Progenitor cell of endocrine pancreas (in vitro differentiated cells): Measurements from ENCODE around the gene CCDC88B. TPM values are rescaled to one million over a fixed set of nuclear protein-coding genes. Genes with fewer than 3 reads are reported as not detected.

ENCODE experiments used
- DNase-seq: peaks from one replicate; pipeline ENCODE4 v3.0.0; 2021; ENCODE audit warnings: low spot score; ENCODE audit not compliant: unreplicated experiment
- H3K27ac Mint-ChIP-seq: 2 replicates; pipeline ENCODE4 v1.8.0; 2021; ENCODE audit warnings: mild to moderate bottlenecking, moderate library complexity, mixed read lengths
- H3K27me3 Mint-ChIP-seq: 2 replicates; pipeline ENCODE4 v1.8.0; 2021; ENCODE audit warnings: mixed read lengths
- H3K36me3 Mint-ChIP-seq: 2 replicates; pipeline ENCODE4 v1.8.0; 2022; ENCODE audit warnings: mixed read lengths; ENCODE audit not compliant: insufficient read depth
- H3K4me1 Mint-ChIP-seq: 2 replicates; pipeline ENCODE4 v1.8.0; 2021; ENCODE audit warnings: low read depth, mixed read lengths
- H3K4me3 Mint-ChIP-seq: 2 replicates; pipeline ENCODE4 v1.8.0; 2021; ENCODE audit warnings: low read depth, mild to moderate bottlenecking, moderate library complexity, mixed read lengths
- H3K9me3 Mint-ChIP-seq: 2 replicates; pipeline ENCODE4 v1.8.0; 2021; ENCODE audit warnings: low read depth, mixed read lengths
- total RNA-seq: library from RNA; stranded (reverse); gene quantifications from 2 replicates; pipeline ENCODE4 v1.2.1, GENCODE V29; 2021
- TF ChIP-seq, protein P1 (sequence below): fragments of 200-600 bp; sonication (generic); IDR thresholded peaks from one replicate; pipeline ENCODE4 v1.5.0; 2021; ENCODE audit warnings: antibody characterized with exemption, mild to moderate bottlenecking; ENCODE audit not compliant: unreplicated experiment

Gene CCDC88B
- total RNA-seq, 1 donor from 2014 or later: 4.3 TPM

DNA sequence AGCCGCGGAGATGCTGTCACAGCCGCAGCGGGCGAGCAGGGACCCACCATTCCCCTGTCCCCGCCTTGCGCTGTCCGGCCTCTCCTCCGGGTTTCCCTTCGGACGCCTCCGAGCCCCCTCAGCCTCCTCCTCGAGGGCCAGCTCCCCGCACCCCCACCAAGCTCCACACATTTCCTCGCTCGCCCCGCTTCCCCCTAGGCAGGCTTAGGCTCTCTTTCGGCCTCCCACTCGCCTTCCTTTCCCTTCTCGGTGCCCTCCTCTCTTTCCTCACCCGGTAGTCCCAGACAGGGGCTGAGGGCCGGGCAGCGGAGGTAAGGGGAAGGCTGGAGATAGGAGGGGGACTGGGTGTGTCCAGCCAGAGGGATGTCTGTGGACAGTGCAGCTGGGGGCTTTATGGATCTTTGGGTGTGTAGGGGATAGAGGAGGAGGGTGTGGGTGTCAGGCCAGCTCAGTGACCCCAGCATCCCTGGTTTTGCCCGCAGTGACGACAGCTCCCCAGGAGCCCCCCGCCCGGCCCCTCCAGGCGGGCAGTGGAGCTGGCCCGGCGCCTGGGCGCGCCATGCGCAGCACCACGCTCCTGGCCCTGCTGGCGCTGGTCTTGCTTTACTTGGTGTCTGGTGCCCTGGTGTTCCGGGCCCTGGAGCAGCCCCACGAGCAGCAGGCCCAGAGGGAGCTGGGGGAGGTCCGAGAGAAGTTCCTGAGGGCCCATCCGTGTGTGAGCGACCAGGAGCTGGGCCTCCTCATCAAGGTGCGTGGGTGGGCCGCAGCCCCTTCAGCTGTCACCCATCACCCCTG, 47.3 kb upstream of the CCDC88B start:
- TF ChIP-seq, protein P1, sequence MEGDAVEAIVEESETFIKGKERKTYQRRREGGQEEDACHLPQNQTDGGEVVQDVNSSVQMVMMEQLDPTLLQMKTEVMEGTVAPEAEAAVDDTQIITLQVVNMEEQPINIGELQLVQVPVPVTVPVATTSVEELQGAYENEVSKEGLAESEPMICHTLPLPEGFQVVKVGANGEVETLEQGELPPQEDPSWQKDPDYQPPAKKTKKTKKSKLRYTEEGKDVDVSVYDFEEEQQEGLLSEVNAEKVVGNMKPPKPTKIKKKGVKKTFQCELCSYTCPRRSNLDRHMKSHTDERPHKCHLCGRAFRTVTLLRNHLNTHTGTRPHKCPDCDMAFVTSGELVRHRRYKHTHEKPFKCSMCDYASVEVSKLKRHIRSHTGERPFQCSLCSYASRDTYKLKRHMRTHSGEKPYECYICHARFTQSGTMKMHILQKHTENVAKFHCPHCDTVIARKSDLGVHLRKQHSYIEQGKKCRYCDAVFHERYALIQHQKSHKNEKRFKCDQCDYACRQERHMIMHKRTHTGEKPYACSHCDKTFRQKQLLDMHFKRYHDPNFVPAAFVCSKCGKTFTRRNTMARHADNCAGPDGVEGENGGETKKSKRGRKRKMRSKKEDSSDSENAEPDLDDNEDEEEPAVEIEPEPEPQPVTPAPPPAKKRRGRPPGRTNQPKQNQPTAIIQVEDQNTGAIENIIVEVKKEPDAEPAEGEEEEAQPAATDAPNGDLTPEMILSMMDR: no peak
- H3K36me3 Mint-ChIP-seq: peaks cover 6% of the 10 kb centered on the region
- peaks cover 69% of the 10 kb centered on the region for H3K27me3 Mint-ChIP-seq
- no peak overlapping the region for H3K27ac Mint-ChIP-seq
- DNase-seq: no peak
- H3K4me1 Mint-ChIP-seq: no peaks in the 10 kb centered on the region
- no peak overlapping the region for H3K4me3 Mint-ChIP-seq
- no peaks in the 10 kb centered on the region for H3K9me3 Mint-ChIP-seq

DNA sequence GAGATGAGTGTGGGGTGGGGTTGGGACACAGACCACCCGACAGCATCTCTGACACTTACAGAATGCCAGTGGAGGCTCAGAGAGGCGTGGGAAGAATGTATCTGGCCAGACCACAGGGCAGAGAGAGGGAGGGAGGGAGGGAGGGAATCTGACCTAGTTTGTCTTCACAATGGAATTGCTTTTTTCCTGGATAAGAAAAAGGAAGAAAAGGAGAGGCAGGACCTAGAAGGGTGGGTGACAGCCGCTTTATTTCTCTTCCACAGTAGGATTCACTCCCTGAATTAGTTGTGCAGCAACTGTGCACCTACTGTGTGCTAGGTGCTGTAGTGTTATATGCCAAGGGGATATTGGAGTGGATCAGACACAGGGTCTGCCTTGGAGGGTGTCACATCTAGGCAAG, 45.2 kb upstream of the CCDC88B start:
- Mint-ChIP-seq H3K36me3 (peaks cover 2% of the 10 kb centered on the region), H3K9me3 (no peaks in the 10 kb centered on the region), H3K27ac (no peak overlapping the region), H3K4me1 (peaks cover 2% of the 10 kb centered on the region), H3K4me3 (no peak overlapping the region), H3K27me3 (peaks cover 84% of the 10 kb centered on the region)
- TF ChIP-seq, protein P1: no peak
- no peak for DNase-seq

DNA sequence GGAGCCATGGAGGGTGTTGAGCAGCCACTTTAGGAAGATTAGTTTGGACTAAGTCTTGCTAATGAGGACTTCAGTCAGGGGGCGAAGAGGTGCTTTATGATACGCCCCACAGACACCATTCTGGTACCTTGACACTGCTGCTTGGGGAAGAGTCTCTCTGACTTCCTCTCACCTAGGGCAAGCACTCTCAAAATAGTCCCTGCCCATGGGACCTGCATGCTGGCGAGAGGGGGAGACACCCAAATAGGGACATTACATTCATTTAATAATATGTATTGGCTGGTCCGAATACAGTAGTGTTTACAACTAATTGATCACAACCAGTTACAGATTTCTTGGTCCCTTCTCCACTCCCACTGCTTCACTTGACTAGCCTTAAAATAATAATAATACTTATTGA, 44.2 kb upstream of the CCDC88B start:
- Mint-ChIP-seq H3K36me3 (peaks cover 2% of the 10 kb centered on the region), H3K27ac (no peak overlapping the region), H3K27me3 (peaks cover 84% of the 10 kb centered on the region), H3K9me3 (no peaks in the 10 kb centered on the region), H3K4me1 (peaks cover 5% of the 10 kb centered on the region), H3K4me3 (no peak overlapping the region)
- TF ChIP-seq, protein P1: no peak
- DNase-seq: no peak

DNA sequence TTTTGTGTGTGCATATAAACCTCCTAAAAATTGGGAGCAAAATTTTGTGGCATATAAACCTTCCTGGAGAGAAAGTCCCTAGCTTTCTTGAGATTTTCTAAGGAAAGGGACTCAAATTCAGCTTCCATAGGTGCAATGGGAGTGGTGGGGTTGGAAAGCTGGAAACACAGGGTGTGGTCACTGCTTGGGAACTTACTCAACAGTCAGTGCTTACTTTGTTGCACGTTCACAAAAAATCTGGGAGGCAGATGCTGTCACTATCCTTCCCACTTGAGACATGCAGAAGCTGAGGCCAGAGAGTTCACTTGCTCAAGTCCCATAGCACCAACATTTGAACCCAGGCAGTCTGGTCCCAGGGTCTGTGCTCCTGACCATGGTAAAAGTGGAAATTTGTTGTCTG, 43.8 kb upstream of the CCDC88B start:
- DNase-seq: no peak
- Mint-ChIP-seq H3K36me3 (peaks cover 2% of the 10 kb centered on the region), H3K27ac (no peak overlapping the region), H3K9me3 (no peaks in the 10 kb centered on the region), H3K27me3 (peaks cover 84% of the 10 kb centered on the region), H3K4me3 (no peak overlapping the region), H3K4me1 (peaks cover 5% of the 10 kb centered on the region)
- TF ChIP-seq, protein P1: no peak

DNA sequence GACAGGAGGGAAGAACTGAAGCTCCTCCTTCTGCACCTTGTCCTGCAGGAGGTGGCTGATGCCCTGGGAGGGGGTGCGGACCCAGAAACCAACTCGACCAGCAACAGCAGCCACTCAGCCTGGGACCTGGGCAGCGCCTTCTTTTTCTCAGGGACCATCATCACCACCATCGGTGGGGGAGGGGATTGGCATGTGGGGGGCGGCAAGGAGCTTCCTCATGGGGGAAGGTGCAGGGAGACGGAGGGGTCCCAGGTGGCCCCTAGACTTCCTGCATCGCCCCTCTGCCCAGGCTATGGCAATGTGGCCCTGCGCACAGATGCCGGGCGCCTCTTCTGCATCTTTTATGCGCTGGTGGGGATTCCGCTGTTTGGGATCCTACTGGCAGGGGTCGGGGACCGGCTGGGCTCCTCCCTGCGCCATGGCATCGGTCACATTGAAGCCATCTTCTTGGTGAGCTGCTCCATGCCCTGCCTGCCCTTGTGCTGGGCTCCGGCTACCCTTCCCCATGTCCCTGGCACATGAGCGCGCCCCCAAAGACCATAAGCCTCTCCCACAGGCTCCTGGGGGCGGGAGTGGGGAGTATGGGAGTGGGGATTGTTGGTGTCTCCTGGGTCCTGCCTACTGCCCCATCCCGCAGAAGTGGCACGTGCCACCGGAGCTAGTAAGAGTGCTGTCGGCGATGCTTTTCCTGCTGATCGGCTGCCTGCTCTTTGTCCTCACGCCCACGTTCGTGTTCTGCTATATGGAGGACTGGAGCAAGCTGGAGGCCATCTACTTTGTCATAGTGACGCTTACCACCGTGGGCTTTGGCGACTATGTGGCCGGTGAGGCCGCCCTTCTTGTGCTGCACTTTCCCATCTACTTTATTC, 42.9 kb upstream of the CCDC88B start:
- Mint-ChIP-seq H3K9me3 (no peaks in the 10 kb centered on the region), H3K36me3 (peaks cover 2% of the 10 kb centered on the region), H3K4me1 (peaks cover 5% of the 10 kb centered on the region), H3K27ac (no peak overlapping the region), H3K27me3 (peaks cover 90% of the 10 kb centered on the region), H3K4me3 (no peak overlapping the region)
- no peak for DNase-seq
- TF ChIP-seq, protein P1: no peak
